B cell (primary cell): Measurements from ENCODE around the gene FAM25A. TPM values are rescaled to one million over a fixed set of nuclear protein-coding genes. Genes with fewer than 3 reads are reported as not detected.

Source experiments
- ATAC-seq: fragments of 200-7000 bp; cut with Tn5 transposase; one replicate; pipeline ENCODE4 v1.10.0; 2021; ENCODE audit warnings: low read depth, mild to moderate bottlenecking, moderate number of reproducible peaks, moderate library complexity
- CTCF ChIA-PET: fragments of 350-600 bp; sonication (Branson Sonifier 250); formaldehyde crosslinking; loops from one replicate; lab custom pipeline; 2021; ENCODE audit warnings: antibody characterized with exemption, inconsistent platforms; lab: Charles Lee
- POLR2A ChIA-PET: fragments of 350-600 bp; sonication (Branson Sonifier 250); formaldehyde crosslinking; loops from one replicate; lab custom pipeline; 2021; ENCODE audit warnings: antibody characterized with exemption; lab: Charles Lee
- DNase-seq: peaks from one replicate; pipeline ENCODE4 v3.0.0; 2013
- H2AFZ ChIP-seq: 2 replicates; pipeline ENCODE4 v1.6.1; 2012; ENCODE audit warnings: mild to moderate bottlenecking, low read depth, low read length; ENCODE audit not compliant: insufficient read depth, poor library complexity, severe bottlenecking
- H3K27ac ChIP-seq, 2 donors: 1 replicate in 1 of 2; 2 replicates in 1 of 2; pipeline ENCODE4 v1.5.1; 2012 to 2013; ENCODE audit warnings: low read length in 2 of 2, mild to moderate bottlenecking in 2 of 2, moderate library complexity in 1 of 2
- H3K27me3 ChIP-seq, 4 experiments: fragments of 200-600 bp in 1 of 4; sonication (generic) in 1 of 4; replicated peaks in 1 of 4; 1 replicate in 2 of 4; 2 replicates in 2 of 4; pipeline versions ENCODE4 v1.6.1 to v1.7.0; 2013 to 2016; ENCODE audit warnings: low read length in 3 of 4, mild to moderate bottlenecking in 2 of 4, mixed read lengths in 1 of 4, moderate library complexity in 1 of 4; ENCODE audit not compliant: insufficient read depth in 4 of 4, control insufficient read depth in 3 of 4; ENCODE audit errors: control extremely low read depth in 1 of 4
- H3K36me3 ChIP-seq, 2 experiments: replicated peaks in 1 of 2; 1 replicate in 1 of 2; 2 replicates in 1 of 2; pipeline versions ENCODE4 v1.6.1 to v1.7.1; 2013; ENCODE audit warnings: low read length in 1 of 2; ENCODE audit not compliant: insufficient read depth in 2 of 2, control insufficient read depth in 1 of 2; ENCODE audit errors: control extremely low read depth in 1 of 2, extremely low read depth in 1 of 2
- H3K4me1 ChIP-seq, 2 donors: fragments of 200-600 bp in 1 of 2; sonication (generic) in 1 of 2; 1 replicate in 1 of 2; 2 replicates in 1 of 2; pipeline versions ENCODE4 v1.5.1 to v1.6.1; 2013 to 2017; ENCODE audit warnings: low read length in 2 of 2; ENCODE audit not compliant: control insufficient read depth in 2 of 2, insufficient read depth in 2 of 2
- H3K4me2 ChIP-seq: replicated peaks from 2 replicates; pipeline ENCODE3; 2012; ENCODE audit warnings: mild to moderate bottlenecking, low read depth, low read length; ENCODE audit not compliant: poor library complexity, severe bottlenecking
- H3K4me3 ChIP-seq, 5 experiments: fragments of 200-600 bp in 1 of 5; sonication (generic) in 1 of 5; 1 replicate in 3 of 5; 2 replicates in 2 of 5; pipeline versions ENCODE4 v1.5.1 to v1.7.0; 2011 to 2016; ENCODE audit warnings: low read length in 4 of 5, mild to moderate bottlenecking in 4 of 5, low read depth in 2 of 5, control low read depth in 1 of 5, moderate library complexity in 1 of 5; ENCODE audit not compliant: insufficient read depth in 1 of 5; ENCODE audit errors: control extremely low read depth in 1 of 5, extremely low read depth in 1 of 5
- H3K79me2 ChIP-seq: fragments of 200-600 bp; sonication (generic); one replicate; pipeline ENCODE4 v1.6.0; 2016; ENCODE audit warnings: low read length; ENCODE audit not compliant: control insufficient read depth, insufficient read depth
- H3K9ac ChIP-seq: fragments of 200-600 bp; sonication (generic); 2 replicates; pipeline ENCODE4 v1.6.1; 2017; ENCODE audit warnings: mild to moderate bottlenecking, low read length, moderate library complexity
- H3K9me3 ChIP-seq, 3 donors: one replicate each; pipeline versions ENCODE4 v1.6.1 to v1.7.1; 2013; ENCODE audit warnings: low read length in 2 of 3; ENCODE audit not compliant: control insufficient read depth in 2 of 3, insufficient read depth in 1 of 3; ENCODE audit errors: control extremely low read depth in 1 of 3
- H4K20me1 ChIP-seq: 2 replicates; pipeline ENCODE4 v1.6.0; 2012; ENCODE audit warnings: mild to moderate bottlenecking, low read length; ENCODE audit not compliant: insufficient read depth, control insufficient read depth, poor library complexity, severe bottlenecking
- H3K27ac Mint-ChIP-seq: one replicate; pipeline ENCODE4 v1.8.0; 2021; ENCODE audit warnings: mixed read lengths
- H3K27me3 Mint-ChIP-seq: one replicate; pipeline ENCODE4 v1.8.0; 2021; ENCODE audit warnings: mixed read lengths
- H3K4me1 Mint-ChIP-seq: one replicate; pipeline ENCODE4 v1.8.0; 2021; ENCODE audit warnings: mixed read lengths
- H3K4me3 Mint-ChIP-seq: one replicate; pipeline ENCODE4 v1.8.0; 2021; ENCODE audit warnings: mixed read lengths
- H3K9me3 Mint-ChIP-seq: one replicate; pipeline ENCODE4 v1.8.0; 2022; ENCODE audit warnings: mixed read lengths; ENCODE audit not compliant: insufficient read depth
- EZH2 ChIP-seq: IDR thresholded peaks from 2 replicates; pipeline ENCODE4 v1.6.1; 2012; ENCODE audit warnings: borderline replicate concordance, low read depth, mild to moderate bottlenecking, moderate library complexity, low read length; ENCODE audit not compliant: insufficient read depth, poor library complexity, severe bottlenecking
- WGBS: methylation state at CpG from one replicate; pipeline ENCODE4 v1.1.5; 2013; ENCODE audit warnings: missing lambda C conversion rate; ENCODE audit not compliant: insufficient coverage; 5-methylcytosine and 5-hydroxymethylcytosine counted together
- intact Hi-C: fragments of 100-400 bp; cut with micrococcal nuclease; formaldehyde crosslinking; loops from one replicate; pipeline ENCODE4 v1.10.0; 2022
- polyA plus RNA-seq: library from polyadenylated mRNA; depleted of rRNA; stranded (reverse); fragments of >200 nt; gene quantifications from 2 replicates; pipeline ENCODE4 v1.2.3, GENCODE V29; 2012
- total RNA-seq, 2 donors: library from RNA; stranded (reverse); fragments of 120-200 nt in 1 of 2; gene quantifications; 1 replicate in 1 of 2; 2 replicates in 1 of 2; pipeline versions ENCODE4 v1.2.3 to v1.2.4, GENCODE V29; 2013 to 2022
- TF ChIP-seq, protein P1 (sequence below): fragments of 200-600 bp; IDR thresholded peaks from one replicate; pipeline ENCODE4 v1.8.0; 2022; ENCODE audit warnings: antibody characterized with exemption, mild to moderate bottlenecking

The FAM25A gene
- total and polyA plus RNA-seq, 2 donors (not counting 1 experiment from before 2014, with no cell fraction given), result not detected

DNA sequence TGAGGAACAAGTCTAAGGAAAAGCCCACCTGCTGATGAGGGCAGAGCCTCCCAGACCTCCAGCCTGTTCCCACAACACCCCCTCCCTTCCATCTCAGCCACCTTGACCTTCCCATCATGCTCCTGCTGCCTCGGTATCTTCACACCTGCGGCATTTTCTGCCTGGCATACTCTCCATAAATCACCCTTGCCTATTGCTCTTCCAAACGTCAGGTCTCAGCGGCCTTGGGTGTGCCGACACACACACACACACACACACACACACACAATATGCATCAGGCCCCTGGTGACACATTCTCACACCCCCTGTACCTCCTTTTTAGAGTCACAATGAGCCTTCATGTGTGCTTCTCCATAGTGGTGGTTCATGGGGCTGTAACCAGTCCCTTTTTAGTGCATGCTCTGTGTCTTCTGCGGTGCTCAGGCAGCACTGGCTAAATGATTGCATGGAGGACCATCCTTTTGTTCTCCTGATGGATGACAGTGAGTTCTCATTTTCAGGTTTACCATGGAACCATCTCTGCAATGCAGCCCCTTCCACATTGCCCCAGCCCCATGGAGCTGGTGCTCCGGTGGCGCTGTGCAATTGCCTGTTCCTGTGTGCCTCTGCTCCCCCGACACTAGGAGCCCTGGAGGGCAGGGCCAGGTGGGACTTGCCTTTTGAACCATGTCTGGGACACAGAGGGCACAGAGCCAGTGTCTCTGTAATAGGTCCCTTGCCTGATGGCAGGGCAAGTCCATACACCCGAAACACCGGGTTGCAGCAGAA lies 47.3 kb upstream of the FAM25A start:
- peaks cover 25 to 35% of the 10 kb centered on the region in 2 donors for H3K4me1 ChIP-seq
- H3K27me3 Mint-ChIP-seq, result peaks cover 7% of the 10 kb centered on the region
- no peak for TF ChIP-seq EZH2
- TF ChIP-seq, protein P1, sequence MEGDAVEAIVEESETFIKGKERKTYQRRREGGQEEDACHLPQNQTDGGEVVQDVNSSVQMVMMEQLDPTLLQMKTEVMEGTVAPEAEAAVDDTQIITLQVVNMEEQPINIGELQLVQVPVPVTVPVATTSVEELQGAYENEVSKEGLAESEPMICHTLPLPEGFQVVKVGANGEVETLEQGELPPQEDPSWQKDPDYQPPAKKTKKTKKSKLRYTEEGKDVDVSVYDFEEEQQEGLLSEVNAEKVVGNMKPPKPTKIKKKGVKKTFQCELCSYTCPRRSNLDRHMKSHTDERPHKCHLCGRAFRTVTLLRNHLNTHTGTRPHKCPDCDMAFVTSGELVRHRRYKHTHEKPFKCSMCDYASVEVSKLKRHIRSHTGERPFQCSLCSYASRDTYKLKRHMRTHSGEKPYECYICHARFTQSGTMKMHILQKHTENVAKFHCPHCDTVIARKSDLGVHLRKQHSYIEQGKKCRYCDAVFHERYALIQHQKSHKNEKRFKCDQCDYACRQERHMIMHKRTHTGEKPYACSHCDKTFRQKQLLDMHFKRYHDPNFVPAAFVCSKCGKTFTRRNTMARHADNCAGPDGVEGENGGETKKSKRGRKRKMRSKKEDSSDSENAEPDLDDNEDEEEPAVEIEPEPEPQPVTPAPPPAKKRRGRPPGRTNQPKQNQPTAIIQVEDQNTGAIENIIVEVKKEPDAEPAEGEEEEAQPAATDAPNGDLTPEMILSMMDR, result no peak
- no peak overlapping the region for H2AFZ ChIP-seq
- H3K9me3 Mint-ChIP-seq, result no peaks in the 10 kb centered on the region
- ATAC-seq (no peak), DNase-seq (peak; percentile 25)
- no peak overlapping the region for H3K27ac ChIP-seq
- peak overlapping the region; percentile 62 for H3K4me3 Mint-ChIP-seq
- no peaks in the 10 kb centered on the region for H3K36me3 ChIP-seq
- peaks cover 0 to 20% (median 0%) of the 10 kb centered on the region in 3 donors for H3K9me3 ChIP-seq
- H3K27ac Mint-ChIP-seq, result peak overlapping the region; percentile 72
- CTCF ChIA-PET, result no interaction called here
- WGBS, result 96% methylated on average over 11 of the region's 11 CpGs
- intact Hi-C loops, result no loop called here
- no peaks in the 10 kb centered on the region for H3K79me2 ChIP-seq
- H3K4me2 ChIP-seq, result no peak overlapping the region
- peaks cover 0 to 31% (median 15%) of the 10 kb centered on the region in 4 experiments for H3K27me3 ChIP-seq
- no peak overlapping the region for H3K4me3 ChIP-seq
- H3K4me1 Mint-ChIP-seq, result peaks cover 22% of the 10 kb centered on the region
- H4K20me1 ChIP-seq, result no peaks in the 10 kb centered on the region
- no peak overlapping the region for H3K9ac ChIP-seq
- POLR2A ChIA-PET, result no interaction called here

DNA sequence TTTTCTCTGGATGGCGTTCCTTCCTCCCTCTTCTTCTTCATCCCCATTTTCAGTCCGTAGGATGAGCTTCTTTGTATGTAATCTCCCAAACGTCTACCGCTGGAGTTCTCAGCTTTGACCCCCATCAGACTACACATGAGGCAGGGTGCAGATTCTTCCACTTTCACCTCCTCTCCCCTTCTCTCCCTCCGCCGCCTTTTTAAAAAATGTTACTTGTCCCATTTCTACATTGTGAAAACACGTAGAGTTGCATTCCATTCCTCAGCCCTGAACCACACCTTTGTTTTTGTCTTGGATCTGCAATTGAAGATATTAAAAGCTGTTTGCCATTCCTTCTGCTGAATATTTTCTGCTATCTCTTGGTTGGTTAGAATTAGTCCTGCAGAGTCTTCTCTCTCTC lies 45.6 kb upstream of the FAM25A start:
- ChIA-PET CTCF (interaction anchor here (0.8 kb wide), 1 partner anchor 32 kb away, joined by 3 read pairs; no protein-coding TSS in a partner anchor), POLR2A (no interaction called here)
- Histone ChIP-seq H3K27ac (no peak overlapping the region), H3K9ac (no peak overlapping the region), H4K20me1 (no peaks in the 10 kb centered on the region), H2AFZ (no peak overlapping the region), H3K4me1 (peaks cover 16 to 21% of the 10 kb centered on the region in 2 donors), H3K4me2 (no peak overlapping the region), H3K27me3 (peaks cover 0 to 16% (median 7%) of the 10 kb centered on the region in 4 experiments), H3K4me3 (no peak overlapping the region), H3K79me2 (no peaks in the 10 kb centered on the region), H3K36me3 (no peaks in the 10 kb centered on the region), H3K9me3 (peaks cover 0 to 16% (median 0%) of the 10 kb centered on the region in 3 donors)
- DNase-seq, result no peak
- ATAC-seq, result no peak
- no peak for TF ChIP-seq EZH2
- TF ChIP-seq, protein P1, result no peak
- no peaks in the 10 kb centered on the region for H3K9me3 Mint-ChIP-seq
- H3K4me1 Mint-ChIP-seq, result peaks cover 17% of the 10 kb centered on the region
- H3K27me3 Mint-ChIP-seq, result peaks cover 11% of the 10 kb centered on the region
- H3K27ac Mint-ChIP-seq, result no peak overlapping the region
- intact Hi-C loops, result no loop called here
- no peak overlapping the region for H3K4me3 Mint-ChIP-seq
- WGBS, result 100% methylated on average over 4 of the region's 7 CpGs
